Stimulated activated CD4-positive, alpha-beta T cell treated with anti-CD3 and anti-CD28 coated beads, TNF-alpha, amount 100 ng/mL, for 1 hour (primary cell): ENCODE measurements around the gene GNLY.

ENCODE experiments used
- DNase-seq, 3 donors: peaks; one replicate each; pipeline ENCODE4 v3.0.0-alpha.2; 2020; ENCODE audit warnings: low read depth in 3 of 3, low spot score in 1 of 3

Gene GNLY

DNA sequence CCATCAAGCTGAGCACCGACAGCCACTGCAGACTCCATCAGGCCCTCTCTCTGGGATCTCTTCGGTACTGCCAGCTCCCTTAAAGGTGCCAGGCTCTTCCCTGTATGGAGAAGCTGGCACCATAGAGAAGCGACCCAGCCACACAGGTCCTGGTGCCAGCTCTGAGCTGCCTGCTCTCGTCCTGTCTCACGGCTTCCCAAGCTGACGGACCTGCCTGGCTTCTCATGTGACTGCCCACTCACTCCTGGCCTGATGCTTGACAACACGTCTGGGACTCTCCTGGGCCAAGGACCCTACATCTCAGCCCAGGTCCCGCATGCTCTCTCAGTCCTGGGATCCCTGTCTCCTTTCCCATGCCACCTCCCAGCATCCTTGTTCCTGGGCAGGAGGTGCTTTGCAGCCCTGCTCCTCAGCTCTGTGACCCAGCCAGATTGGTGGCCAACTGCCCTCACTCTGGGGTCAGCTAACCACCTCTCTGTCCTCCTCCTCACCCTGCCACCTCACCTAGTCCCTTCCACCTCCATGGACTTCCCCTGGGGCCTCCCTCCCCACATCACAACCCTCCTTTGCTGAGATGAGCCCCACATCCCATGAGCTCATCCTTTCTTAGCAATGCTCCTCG, 47.2 kb downstream of the GNLY start:
- DNase-seq = no peak

- no peak for DNase-seq
Measured at GRCh38 chr2:85741833-85742455, 47.8 kb downstream of the GNLY start.

DNA sequence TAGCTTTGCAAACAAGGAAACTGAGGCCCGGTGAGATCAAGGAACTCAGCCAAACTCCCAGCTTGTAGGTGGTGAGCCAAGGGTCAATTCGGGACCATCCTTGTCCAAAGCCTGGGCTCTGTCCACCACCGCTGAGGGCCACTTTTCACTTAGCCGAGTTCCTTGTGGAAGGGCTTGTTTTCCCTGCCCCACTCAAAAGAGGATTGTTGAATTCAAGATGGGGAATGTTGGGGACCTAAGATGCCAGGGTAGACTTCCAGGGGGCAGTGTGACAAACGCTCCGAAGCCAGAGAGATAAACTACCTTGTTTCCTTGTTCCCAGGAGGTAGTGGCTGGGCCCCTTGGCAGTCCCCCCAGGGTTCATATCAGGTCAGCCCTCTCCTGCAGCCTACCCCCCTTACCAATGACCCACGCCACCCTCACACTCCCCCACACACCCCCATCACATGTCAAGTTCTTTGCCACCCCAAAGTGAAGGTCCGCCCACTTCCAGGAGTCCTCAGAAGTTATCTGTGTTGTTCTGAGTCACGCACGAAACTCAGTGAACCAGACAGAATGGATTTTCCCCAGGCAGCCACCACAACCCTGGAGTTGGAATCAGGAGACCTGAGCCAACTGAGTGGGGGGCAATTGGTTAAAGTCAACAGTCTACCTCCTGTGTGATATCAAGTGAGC, 49.3 kb downstream of the GNLY start:
- DNase-seq = no peak

- DNase-seq = no peak
Measured at GRCh38 chr2:85744055-85744454, 49.9 kb downstream of the GNLY start.

DNA sequence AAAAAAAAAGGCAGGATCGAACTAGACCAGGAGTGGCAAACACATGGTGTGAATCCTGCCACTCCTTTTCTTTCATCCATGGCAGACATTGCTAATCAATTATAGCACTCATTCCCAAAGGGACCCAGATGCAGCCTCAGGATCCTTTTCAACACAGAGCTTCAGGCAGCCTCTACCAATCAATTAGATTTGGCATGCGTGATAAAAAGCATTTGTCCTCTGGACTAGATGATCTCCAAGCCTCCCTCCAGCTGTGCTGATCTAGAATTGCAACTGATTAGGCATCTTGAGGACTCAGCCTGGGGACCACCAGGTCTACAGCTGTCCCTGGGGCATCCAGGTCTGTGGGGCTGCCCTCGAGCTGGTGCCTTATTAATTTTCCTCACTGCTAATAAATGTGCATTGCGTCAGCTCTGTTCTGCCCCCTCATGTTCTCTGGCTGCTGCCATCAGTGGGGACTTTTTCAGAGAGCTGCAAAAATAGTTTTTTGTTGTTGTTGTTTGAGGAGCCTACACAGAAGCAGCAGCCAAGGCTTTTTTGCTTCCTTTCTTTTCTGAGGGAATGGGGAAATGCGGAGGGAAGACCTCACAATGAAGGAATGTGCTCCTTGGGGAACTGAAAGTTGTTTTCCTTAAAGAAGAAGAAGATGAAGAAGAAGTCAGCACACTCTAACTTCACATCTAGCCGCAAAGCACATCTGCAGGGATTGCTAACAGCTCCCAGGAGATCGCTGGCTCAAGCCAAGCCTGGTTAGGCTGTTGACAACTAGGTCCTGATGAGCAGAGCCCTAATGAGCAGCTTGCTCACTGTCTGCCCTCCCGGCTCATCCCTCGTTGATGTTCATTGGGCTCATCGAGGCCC, 50.8 kb downstream of the GNLY start:
- DNase-seq = no peak

DNA sequence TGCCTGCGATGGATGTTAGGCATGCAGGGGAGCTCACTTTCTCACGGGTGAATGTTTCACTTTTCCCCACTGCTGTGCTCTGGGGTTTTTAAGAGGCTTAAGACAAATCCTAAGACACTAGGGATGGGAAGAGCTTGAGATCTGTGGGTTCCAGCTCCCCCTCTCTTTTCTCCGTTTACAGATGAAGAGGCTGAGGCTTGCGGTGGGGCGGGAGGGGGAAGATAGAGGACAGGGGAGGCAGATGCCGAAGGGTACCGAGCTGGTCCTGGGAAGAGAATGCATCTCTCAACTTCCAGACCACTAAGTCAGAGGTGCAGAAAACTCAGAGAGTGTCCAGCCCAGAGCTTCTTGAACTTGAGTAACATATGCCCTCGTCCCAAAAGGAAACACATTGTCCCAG, 51.5 kb downstream of the GNLY start:
- no peak for DNase-seq

GRCh38 chr2:85746321-85747004, 52.3 kb downstream of the GNLY start:
- no peak for DNase-seq

DNA sequence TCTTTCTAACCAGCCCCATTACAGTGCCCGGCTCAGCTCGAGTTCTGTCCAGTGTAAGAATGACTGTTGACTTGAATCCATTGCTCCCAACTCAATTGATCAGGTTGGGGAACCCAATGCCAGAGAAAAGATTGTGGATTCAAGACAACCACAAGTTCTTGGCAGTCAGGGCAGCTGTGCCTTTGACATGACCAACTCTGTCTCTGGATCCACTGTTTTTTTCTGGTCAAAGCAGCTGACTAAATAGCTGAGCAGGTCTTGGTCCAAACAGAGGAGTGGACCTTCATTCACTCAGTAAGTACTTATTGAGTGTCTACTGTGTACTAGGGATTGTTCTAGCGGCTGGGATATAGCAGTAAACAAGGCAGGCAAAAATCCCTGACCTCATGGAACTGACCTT, 53.3 kb downstream of the GNLY start:
- no peak for DNase-seq

GRCh38 chr2:85748039-85748734, 54.0 kb downstream of the GNLY start:
- no peak for DNase-seq
